ENCODE measurements around the gene PALM.

GRCh38 chr19:686589-687297, 22.0 kb upstream of the PALM start:
- TF ChIP-seq CTCF (optimal IDR thresholded peaks at IDR 0.05 in 1 of 3, IDR thresholded peaks at IDR 0.05 in 1 of 3, conservative IDR thresholded peaks at IDR 0.05 in 1 of 3; ENCODE audit: extremely low read depth in 1 of 3, insufficient read depth in 2 of 3, low read length in 3 of 3): no peak
- no peak for TF ChIP-seq EZH2 (IDR thresholded peaks at IDR 0.05; ENCODE audit: low read length)
